ENCODE measurements around the gene NAXD.

DNA sequence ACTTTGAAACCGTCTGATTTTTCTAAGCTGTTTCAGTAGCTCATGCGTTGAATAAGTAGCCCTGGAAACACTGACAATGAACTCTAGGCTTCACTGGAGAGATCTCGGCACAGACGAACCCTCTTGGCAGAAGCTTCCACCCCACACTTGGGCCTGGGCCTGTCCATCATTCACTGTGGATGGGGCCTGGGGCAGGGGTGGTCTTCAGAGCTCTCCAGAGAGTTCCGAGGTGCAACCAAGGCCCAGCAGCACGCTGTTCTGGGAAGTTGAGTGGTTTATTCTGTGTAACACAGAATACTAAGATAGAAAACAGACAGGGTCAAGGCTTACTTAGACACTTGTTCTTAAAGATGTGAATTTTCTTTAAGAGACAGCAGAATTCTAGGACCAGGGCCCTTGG lies 21.9 kb downstream of the NAXD start:
- TF ChIP-seq, protein P1, sequence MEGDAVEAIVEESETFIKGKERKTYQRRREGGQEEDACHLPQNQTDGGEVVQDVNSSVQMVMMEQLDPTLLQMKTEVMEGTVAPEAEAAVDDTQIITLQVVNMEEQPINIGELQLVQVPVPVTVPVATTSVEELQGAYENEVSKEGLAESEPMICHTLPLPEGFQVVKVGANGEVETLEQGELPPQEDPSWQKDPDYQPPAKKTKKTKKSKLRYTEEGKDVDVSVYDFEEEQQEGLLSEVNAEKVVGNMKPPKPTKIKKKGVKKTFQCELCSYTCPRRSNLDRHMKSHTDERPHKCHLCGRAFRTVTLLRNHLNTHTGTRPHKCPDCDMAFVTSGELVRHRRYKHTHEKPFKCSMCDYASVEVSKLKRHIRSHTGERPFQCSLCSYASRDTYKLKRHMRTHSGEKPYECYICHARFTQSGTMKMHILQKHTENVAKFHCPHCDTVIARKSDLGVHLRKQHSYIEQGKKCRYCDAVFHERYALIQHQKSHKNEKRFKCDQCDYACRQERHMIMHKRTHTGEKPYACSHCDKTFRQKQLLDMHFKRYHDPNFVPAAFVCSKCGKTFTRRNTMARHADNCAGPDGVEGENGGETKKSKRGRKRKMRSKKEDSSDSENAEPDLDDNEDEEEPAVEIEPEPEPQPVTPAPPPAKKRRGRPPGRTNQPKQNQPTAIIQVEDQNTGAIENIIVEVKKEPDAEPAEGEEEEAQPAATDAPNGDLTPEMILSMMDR (IDR thresholded peaks at IDR 0.05) = no peak
- no peak for TF ChIP-seq POLR2A (IDR thresholded peaks at IDR 0.05)

Measured in uterus (tissue), 2 donors.